Measurements from ENCODE around the gene TMIGD2.

TMIGD2 gene

DNA sequence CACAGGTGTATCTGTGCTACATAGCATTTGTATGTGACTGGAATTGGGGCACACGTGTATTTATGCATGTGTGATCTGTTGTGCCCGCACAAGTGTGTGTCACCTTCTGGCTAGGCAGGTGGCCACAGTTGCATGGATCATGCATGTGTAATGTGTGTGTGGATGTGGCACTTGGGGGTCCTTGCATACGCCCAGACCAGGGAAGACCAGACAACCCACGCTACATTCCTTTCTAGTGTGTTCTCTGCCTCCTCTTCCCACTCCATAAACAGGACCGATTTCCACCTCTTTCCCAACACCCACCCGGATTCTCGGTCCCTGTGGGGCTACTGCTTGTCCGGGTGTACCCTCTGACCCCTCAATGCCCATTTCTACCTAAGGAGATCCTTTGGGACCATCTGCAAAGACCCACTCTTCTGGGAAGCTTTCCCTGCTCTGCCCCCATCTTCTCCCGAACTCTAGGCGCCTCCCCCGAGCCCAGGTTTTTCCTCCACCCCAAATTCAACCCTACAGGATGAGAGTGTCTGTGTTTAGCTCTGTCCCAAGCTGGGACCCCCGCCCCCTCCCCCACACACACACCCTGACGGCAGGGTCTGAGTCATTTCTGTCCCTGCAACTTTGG lies 24.1 kb upstream of the TMIGD2 start:
- Histone ChIP-seq H2BK15ac (ENCODE audit: low read length) (no peak overlapping the region), H2AK5ac (ENCODE audit: low read depth, low read length) (no peak overlapping the region), H3K27me3 (ENCODE audit: control insufficient read depth in 3 of 3, insufficient read depth in 3 of 3, low read depth in 1 of 3, low read length in 3 of 3) (no peaks in the 10 kb centered on the region), H2BK120ac (ENCODE audit: low read depth, low read length) (no peak overlapping the region), H3K4me2 (ENCODE audit: insufficient read depth, low read length, poor library complexity, severe bottlenecking) (peak overlapping the region; percentile 78), H3K4me1 (ENCODE audit: control insufficient read depth in 2 of 2, insufficient read depth in 1 of 2, low read depth in 1 of 2, low read length in 2 of 2) (peaks cover 7 to 8% of the 10 kb centered on the region in 2 donors), H3K27ac (replicated peaks; ENCODE audit: low read length) (no peak overlapping the region), H3K9ac (ENCODE audit: low read depth, low read length, poor library complexity) (no peak overlapping the region), H2AFZ (ENCODE audit: low read length) (peak overlapping the region; percentile 78), H2BK12ac (ENCODE audit: low read length) (no peak overlapping the region), H3K9me3 (replicated peaks in 1 of 2; ENCODE audit: control insufficient read depth in 2 of 2, insufficient read depth in 1 of 2, low read depth in 1 of 2, low read length in 2 of 2) (no peaks in the 10 kb centered on the region), H3K36me3 (replicated peaks in 1 of 2; ENCODE audit: control insufficient read depth in 2 of 2, insufficient read depth in 2 of 2, low read length in 2 of 2) (peaks cover 0 to 6% of the 10 kb centered on the region in 2 donors), H3K79me1 (ENCODE audit: low read depth, low read length) (peaks cover 2% of the 10 kb centered on the region), H3K23ac (ENCODE audit: low read depth, low read length, poor library complexity) (peak overlapping the region; percentile 95), H4K8ac (ENCODE audit: low read depth, low read length) (no peak overlapping the region), H3K14ac (ENCODE audit: low read length) (no peak overlapping the region), H3K4me3 (ENCODE audit: low read length in 2 of 2) (peak overlapping the region in 1 of 2 donors; percentile 32), H2BK5ac (ENCODE audit: low read length) (no peak overlapping the region), H3K4ac (ENCODE audit: low read length) (no peak overlapping the region), H3K18ac (ENCODE audit: low read length) (peak overlapping the region; percentile 1), H4K91ac (ENCODE audit: low read depth, low read length, poor library complexity) (no peak overlapping the region)
- WGBS, 2 donors (ENCODE audit: extremely low coverage in 2 of 2, insufficient read length in 2 of 2, insufficient replicate concordance in 1 of 2) = no CpG with 5 or more reads among the region's 13 CpGs
- no peak for DNase-seq (ENCODE audit: low spot score)

DNA sequence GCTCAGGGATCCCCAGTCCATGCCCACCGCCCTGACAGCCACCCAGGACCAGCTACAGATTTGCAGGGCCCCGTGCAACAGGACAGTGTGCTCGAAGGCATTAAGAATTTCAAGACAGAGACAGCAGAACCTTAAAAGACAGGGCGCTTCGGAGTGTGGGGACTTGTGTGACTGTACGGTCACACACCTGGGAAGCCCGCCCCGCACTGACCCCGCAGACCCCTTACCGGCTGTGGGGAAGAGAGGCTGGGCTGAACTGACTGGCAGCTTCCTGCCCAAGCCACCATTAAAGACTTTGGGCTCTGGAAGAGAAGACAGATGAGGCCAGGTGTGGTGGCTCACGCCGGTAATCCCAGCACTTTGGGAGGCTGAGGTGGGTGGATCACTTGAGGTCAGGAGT lies 22.0 kb upstream of the TMIGD2 start:
- H3K4me3 ChIP-seq (ENCODE audit: low read length in 2 of 2) = no peak overlapping the region
- no peak overlapping the region for H3K4me2 ChIP-seq (ENCODE audit: insufficient read depth, low read length, poor library complexity, severe bottlenecking)
- H3K27me3 ChIP-seq (ENCODE audit: control insufficient read depth in 3 of 3, insufficient read depth in 3 of 3, low read depth in 1 of 3, low read length in 3 of 3) = no peaks in the 10 kb centered on the region
- H3K23ac ChIP-seq (ENCODE audit: low read depth, low read length, poor library complexity) = no peak overlapping the region
- no peak overlapping the region for H4K8ac ChIP-seq (ENCODE audit: low read depth, low read length)
- H2BK120ac ChIP-seq (ENCODE audit: low read depth, low read length) = no peak overlapping the region
- no peak overlapping the region for H2BK12ac ChIP-seq (ENCODE audit: low read length)
- H3K4ac ChIP-seq (ENCODE audit: low read length) = no peak overlapping the region
- no peak overlapping the region for H2BK5ac ChIP-seq (ENCODE audit: low read length)
- H4K91ac ChIP-seq (ENCODE audit: low read depth, low read length, poor library complexity) = no peak overlapping the region
- no CpG with 5 or more reads among the region's 12 CpGs for WGBS, 2 donors (ENCODE audit: extremely low coverage in 2 of 2, insufficient read length in 2 of 2, insufficient replicate concordance in 1 of 2)
- no peak overlapping the region for H3K27ac ChIP-seq (replicated peaks; ENCODE audit: low read length)
- H2AFZ ChIP-seq (ENCODE audit: low read length) = no peak overlapping the region
- H3K9ac ChIP-seq (ENCODE audit: low read depth, low read length, poor library complexity) = no peak overlapping the region
- peaks cover 2% of the 10 kb centered on the region for H3K79me1 ChIP-seq (ENCODE audit: low read depth, low read length)
- H2BK15ac ChIP-seq (ENCODE audit: low read length) = no peak overlapping the region
- peaks cover 7 to 8% of the 10 kb centered on the region in 2 donors for H3K4me1 ChIP-seq (ENCODE audit: control insufficient read depth in 2 of 2, insufficient read depth in 1 of 2, low read depth in 1 of 2, low read length in 2 of 2)
- peaks cover 0 to 6% of the 10 kb centered on the region in 2 donors for H3K36me3 ChIP-seq (replicated peaks in 1 of 2; ENCODE audit: control insufficient read depth in 2 of 2, insufficient read depth in 2 of 2, low read length in 2 of 2)
- H2AK5ac ChIP-seq (ENCODE audit: low read depth, low read length) = no peak overlapping the region
- H3K9me3 ChIP-seq (replicated peaks in 1 of 2; ENCODE audit: control insufficient read depth in 2 of 2, insufficient read depth in 1 of 2, low read depth in 1 of 2, low read length in 2 of 2) = peaks cover 2 to 3% of the 10 kb centered on the region in 2 donors
- DNase-seq (ENCODE audit: low spot score) = no peak
- no peak overlapping the region for H3K14ac ChIP-seq (ENCODE audit: low read length)
- no peak overlapping the region for H3K18ac ChIP-seq (ENCODE audit: low read length)

DNA sequence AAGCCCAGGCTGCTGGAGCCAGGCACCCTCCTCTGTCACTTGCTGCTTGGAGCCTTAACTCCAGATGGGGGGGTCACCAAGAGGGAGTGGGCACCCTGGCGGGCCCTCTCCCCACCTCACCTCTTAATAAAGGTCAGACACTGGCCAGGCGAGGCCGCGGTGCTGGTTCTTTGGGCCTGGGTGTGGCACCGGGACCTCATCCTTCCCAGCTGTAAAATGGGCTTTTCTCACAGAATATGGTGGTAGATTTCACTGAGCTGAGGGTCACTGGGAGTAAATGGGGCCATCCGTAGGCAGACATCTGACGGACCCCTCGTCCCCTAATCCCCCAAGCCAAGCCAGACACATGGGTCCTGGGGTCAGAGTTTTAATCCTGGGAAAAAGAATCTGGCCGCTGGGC lies 21.5 kb upstream of the TMIGD2 start:
- Histone ChIP-seq H3K4ac (ENCODE audit: low read length) (no peak overlapping the region), H2AK5ac (ENCODE audit: low read depth, low read length) (no peak overlapping the region), H3K4me3 (ENCODE audit: low read length in 2 of 2) (no peak overlapping the region), H3K14ac (ENCODE audit: low read length) (no peak overlapping the region), H3K23ac (ENCODE audit: low read depth, low read length, poor library complexity) (no peak overlapping the region), H4K8ac (ENCODE audit: low read depth, low read length) (no peak overlapping the region), H4K91ac (ENCODE audit: low read depth, low read length, poor library complexity) (no peak overlapping the region), H3K27me3 (ENCODE audit: control insufficient read depth in 3 of 3, insufficient read depth in 3 of 3, low read depth in 1 of 3, low read length in 3 of 3) (no peaks in the 10 kb centered on the region), H2AFZ (ENCODE audit: low read length) (no peak overlapping the region), H2BK12ac (ENCODE audit: low read length) (no peak overlapping the region), H3K9ac (ENCODE audit: low read depth, low read length, poor library complexity) (no peak overlapping the region), H3K36me3 (replicated peaks in 1 of 2; ENCODE audit: control insufficient read depth in 2 of 2, insufficient read depth in 2 of 2, low read length in 2 of 2) (peaks cover under 1 to 9% of the 10 kb centered on the region in 2 donors), H3K27ac (replicated peaks; ENCODE audit: low read length) (no peak overlapping the region), H3K9me3 (replicated peaks in 1 of 2; ENCODE audit: control insufficient read depth in 2 of 2, insufficient read depth in 1 of 2, low read depth in 1 of 2, low read length in 2 of 2) (peaks cover 4 to 8% of the 10 kb centered on the region in 2 donors), H3K18ac (ENCODE audit: low read length) (no peak overlapping the region), H3K4me1 (ENCODE audit: control insufficient read depth in 2 of 2, insufficient read depth in 1 of 2, low read depth in 1 of 2, low read length in 2 of 2) (peaks cover 6 to 8% of the 10 kb centered on the region in 2 donors), H3K4me2 (ENCODE audit: insufficient read depth, low read length, poor library complexity, severe bottlenecking) (no peak overlapping the region), H3K79me1 (ENCODE audit: low read depth, low read length) (peaks cover 2% of the 10 kb centered on the region), H2BK15ac (ENCODE audit: low read length) (no peak overlapping the region), H2BK120ac (ENCODE audit: low read depth, low read length) (no peak overlapping the region), H2BK5ac (ENCODE audit: low read length) (no peak overlapping the region)
- no CpG with 5 or more reads among the region's 9 CpGs for WGBS, 2 donors (ENCODE audit: extremely low coverage in 2 of 2, insufficient read length in 2 of 2, insufficient replicate concordance in 1 of 2)
- no peak for DNase-seq (ENCODE audit: low spot score)

DNA sequence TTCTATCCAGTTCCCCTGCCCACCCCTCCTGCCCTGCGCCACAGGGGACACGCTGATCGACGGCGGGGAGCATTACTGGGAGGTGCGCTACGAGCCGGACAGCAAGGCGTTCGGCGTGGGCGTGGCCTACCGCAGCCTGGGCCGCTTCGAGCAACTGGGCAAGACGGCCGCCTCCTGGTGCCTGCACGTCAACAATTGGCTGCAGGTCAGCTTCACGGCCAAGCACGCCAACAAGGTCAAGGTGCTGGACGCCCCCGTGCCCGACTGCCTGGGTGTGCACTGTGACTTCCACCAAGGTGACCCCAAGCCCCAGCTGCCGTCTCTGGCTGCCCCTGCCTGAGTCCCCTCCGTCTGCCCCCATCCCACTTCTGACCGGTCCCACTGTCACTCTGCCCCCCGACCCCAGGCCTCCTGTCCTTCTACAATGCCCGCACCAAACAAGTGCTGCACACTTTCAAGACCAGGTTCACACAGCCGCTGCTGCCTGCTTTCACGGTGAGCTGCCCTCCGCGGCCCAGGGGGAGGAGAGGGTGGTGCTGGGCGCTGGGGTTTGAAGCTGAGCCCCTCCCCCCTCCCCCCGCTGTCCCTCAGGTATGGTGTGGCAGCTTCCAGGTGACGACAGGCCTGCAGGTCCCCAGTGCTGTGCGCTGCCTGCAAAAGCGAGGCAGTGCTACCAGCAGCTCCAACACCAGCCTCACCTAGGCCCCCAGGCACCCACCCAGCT lies 20.9 kb upstream of the TMIGD2 start:
- H3K4ac ChIP-seq (ENCODE audit: low read length) = no peak overlapping the region
- peak overlapping the region; percentile 57 for H4K8ac ChIP-seq (ENCODE audit: low read depth, low read length)
- H2AK5ac ChIP-seq (ENCODE audit: low read depth, low read length) = no peak overlapping the region
- H4K91ac ChIP-seq (ENCODE audit: low read depth, low read length, poor library complexity) = no peak overlapping the region
- peaks cover 4 to 8% of the 10 kb centered on the region in 2 donors for H3K4me1 ChIP-seq (ENCODE audit: control insufficient read depth in 2 of 2, insufficient read depth in 1 of 2, low read depth in 1 of 2, low read length in 2 of 2)
- peak overlapping the region; percentile 39 for H3K9ac ChIP-seq (ENCODE audit: low read depth, low read length, poor library complexity)
- no peak overlapping the region for H2BK15ac ChIP-seq (ENCODE audit: low read length)
- WGBS, 2 donors (ENCODE audit: extremely low coverage in 2 of 2, insufficient read length in 2 of 2, insufficient replicate concordance in 1 of 2) = no CpG with 5 or more reads among the region's 37 CpGs
- no peak overlapping the region for H2BK5ac ChIP-seq (ENCODE audit: low read length)
- H3K18ac ChIP-seq (ENCODE audit: low read length) = peak overlapping the region; percentile 54
- peak overlapping the region; percentile 90 for H3K23ac ChIP-seq (ENCODE audit: low read depth, low read length, poor library complexity)
- H3K9me3 ChIP-seq (replicated peaks in 1 of 2; ENCODE audit: control insufficient read depth in 2 of 2, insufficient read depth in 1 of 2, low read depth in 1 of 2, low read length in 2 of 2) = peaks cover 6 to 10% of the 10 kb centered on the region in 2 donors
- H3K27me3 ChIP-seq (ENCODE audit: control insufficient read depth in 3 of 3, insufficient read depth in 3 of 3, low read depth in 1 of 3, low read length in 3 of 3) = no peaks in the 10 kb centered on the region
- no peak overlapping the region for H2AFZ ChIP-seq (ENCODE audit: low read length)
- no peak for DNase-seq (ENCODE audit: low spot score)
- H3K4me2 ChIP-seq (ENCODE audit: insufficient read depth, low read length, poor library complexity, severe bottlenecking) = no peak overlapping the region
- H2BK120ac ChIP-seq (ENCODE audit: low read depth, low read length) = no peak overlapping the region
- peaks cover 2% of the 10 kb centered on the region for H3K79me1 ChIP-seq (ENCODE audit: low read depth, low read length)
- H3K27ac ChIP-seq (replicated peaks; ENCODE audit: low read length) = no peak overlapping the region
- H3K14ac ChIP-seq (ENCODE audit: low read length) = peak overlapping the region; percentile 50
- peak overlapping the region; percentile 17 for H2BK12ac ChIP-seq (ENCODE audit: low read length)
- peaks cover 4 to 15% of the 10 kb centered on the region in 2 donors for H3K36me3 ChIP-seq (replicated peaks in 1 of 2; ENCODE audit: control insufficient read depth in 2 of 2, insufficient read depth in 2 of 2, low read length in 2 of 2)
- no peak overlapping the region for H3K4me3 ChIP-seq (ENCODE audit: low read length in 2 of 2)

Measured in neuronal stem cell (in vitro differentiated cells).